ENCODE data around the gene RWDD1.

Gene RWDD1

GRCh38 chr6:116605935-116606334 is 34.6 kb downstream of the RWDD1 start:
- no peak for DNase-seq

DNA sequence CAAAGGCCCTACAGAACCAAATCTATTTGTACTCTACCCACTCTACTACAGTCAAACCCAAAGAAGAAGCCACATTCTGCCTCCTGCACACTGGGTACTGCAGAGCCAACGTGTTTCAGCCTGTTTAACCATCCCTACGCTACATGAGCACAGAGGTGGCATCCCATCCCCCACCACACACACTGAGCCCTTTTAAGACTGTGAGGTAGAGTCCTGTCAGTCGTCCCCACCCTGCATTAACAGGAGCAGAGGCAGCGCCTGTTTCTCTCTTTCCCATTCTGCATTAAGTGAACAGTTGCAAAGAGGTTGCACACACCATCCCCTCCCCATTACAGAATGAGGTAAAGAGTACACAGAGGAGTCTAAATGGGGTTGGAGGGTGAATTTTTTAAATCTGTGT is 39.8 kb downstream of the RWDD1 start:
- no peak for DNase-seq

GRCh38 chr6:116615937-116616736 is 44.8 kb downstream of the RWDD1 start, which contains the start of gene RSPH4A:
TSS of gene RSPH4A (plus strand) at chr6:116616479. CDS start at chr6:116616624, 145 bp downstream.
- DNase-seq, result peak; percentile 78

DNA sequence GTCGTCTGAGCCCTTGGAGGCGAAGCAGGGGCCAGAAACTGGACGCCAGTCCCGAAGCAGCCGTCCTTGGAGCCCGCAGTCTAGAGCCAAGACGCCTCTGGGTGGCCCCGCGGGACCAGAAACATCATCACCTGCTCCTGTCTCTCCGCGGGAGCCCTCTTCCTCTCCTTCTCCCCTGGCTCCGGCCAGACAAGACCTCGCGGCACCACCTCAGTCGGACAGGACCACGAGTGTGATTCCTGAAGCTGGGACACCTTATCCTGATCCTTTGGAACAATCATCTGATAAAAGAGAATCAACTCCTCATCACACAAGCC is 45.4 kb downstream of the RWDD1 start:
- DNase-seq, result no peak

DNA sequence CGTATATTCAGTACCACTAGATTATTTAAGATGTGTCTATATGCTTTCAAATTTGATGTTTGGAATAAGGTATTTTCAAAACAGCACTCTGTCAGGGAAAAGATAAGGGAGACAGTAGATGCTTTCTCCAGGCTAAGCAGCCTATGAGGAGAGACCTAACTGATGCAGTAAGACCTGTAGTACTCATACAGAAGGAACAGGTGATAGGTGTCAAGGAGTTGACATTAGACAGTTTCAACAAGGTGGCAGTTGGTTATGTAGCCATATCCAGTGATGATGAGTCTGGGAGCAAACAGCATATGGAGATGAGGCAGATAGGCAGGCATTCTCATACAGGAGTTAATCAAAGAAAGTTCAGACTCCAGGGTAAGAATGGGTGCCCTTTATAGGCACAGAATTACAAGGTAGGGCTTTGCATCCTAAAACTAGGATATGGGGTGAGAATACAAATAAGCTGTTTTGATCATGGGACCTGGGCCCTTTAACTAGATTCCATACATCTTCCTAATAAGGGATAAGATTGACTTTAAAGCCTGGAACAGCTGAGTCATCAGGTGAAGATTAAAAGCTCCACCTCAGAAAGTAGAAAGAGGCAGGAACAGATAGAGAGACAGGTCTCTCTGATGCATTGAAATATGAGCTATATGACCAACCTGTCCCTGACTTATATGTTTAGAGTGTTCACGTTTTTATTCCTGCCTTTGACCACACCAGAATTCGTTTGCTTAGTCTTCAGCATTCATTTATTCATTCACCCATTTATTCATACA is 52.9 kb downstream of the RWDD1 start:
- no peak for DNase-seq

DNA sequence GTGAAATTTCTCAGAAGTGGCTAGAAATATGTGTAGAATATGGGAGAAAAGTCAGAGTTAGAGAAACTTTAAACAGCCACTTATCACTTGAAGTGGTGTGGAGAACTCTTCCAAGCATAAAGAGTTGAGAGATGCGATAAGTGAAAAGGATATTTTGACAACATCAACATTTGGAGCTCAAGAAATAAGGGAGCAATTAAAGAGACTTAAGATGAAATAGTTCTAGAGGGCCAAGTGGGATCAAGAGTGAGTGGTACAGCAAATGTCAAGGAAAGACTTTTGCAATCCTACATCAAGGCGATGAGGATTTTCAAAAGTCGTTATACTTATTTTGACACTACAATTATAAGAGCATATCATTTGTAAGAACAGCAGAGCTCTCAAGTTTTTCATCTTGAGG is 54.6 kb downstream of the RWDD1 start:
- DNase-seq, result no peak

DNA sequence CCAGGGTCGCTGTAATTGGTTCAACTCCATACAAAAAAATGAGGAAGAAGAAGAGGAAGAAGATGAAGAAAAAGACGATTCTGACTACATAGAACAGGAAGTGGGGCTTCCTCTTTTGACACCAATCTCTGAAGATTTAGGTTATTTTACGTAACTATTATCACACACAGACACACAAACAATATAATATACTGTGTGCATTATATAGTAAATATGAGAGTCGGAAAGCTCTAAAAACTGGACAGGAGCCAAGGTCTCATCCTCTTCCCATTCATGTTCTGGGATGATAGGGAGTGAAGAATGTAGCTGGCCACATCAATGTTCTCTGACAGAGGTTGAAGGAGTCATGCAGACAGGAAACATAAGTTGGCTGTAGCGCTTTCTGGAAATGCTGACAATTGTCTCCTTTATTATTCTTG is 58.3 kb downstream of the RWDD1 start:
- DNase-seq, result no peak

DNA sequence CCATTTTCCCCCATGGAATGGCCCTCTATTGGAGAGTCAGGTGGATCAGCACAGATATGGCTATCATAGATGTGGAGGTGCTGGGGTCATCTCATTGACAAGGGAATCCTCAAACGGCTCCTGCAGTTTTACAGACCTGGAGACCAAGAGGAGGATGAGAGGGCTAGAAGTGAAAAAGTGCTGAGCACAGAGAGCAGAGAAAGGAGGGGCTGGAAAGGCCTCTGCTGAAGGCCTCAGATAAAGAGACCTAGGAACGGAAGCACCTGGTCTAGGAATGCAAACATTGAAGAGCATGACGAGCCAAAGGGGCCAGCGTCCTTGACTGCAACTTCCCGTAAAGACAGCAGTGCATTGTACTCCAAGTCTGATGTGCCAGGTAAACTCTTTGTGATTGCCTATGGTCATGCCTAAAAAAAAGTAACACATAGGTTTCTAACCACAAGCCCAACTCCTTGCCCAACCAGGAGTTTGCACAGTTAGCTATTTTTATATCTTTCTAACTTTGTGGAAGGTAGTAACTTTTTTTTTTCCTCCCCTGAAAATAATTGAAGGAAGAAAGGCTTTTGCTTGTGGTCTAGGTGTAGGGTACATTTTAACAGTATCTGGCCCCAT is 60.2 kb downstream of the RWDD1 start:
- no peak for DNase-seq

DNA sequence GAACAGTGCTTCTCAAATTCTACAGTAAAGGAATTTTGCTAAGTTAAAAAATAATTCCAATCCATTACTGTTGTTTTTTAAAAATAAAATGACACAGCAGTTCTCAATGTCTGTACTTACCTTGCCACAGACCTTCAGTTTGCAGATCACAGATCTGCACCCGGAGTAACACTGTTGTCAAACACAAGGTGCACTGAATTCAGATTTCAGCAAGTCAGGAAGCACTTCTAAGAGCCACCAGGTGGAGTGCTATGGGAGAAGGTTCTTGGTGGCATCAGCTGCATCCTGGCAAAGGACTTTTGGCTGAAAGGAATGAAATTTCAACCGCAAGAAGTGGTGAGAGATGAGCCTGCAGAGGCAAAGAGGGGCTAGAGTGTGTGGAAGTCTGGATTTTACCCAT is 62.4 kb downstream of the RWDD1 start:
- DNase-seq, result no peak
